ENCODE data around the gene SNX9.
"Not testable (repeated sequence)": the region's sequence is repeated elsewhere in the genome, so short reads cannot be mapped to it uniquely, and the experiment has no call there.

Gene SNX9

DNA sequence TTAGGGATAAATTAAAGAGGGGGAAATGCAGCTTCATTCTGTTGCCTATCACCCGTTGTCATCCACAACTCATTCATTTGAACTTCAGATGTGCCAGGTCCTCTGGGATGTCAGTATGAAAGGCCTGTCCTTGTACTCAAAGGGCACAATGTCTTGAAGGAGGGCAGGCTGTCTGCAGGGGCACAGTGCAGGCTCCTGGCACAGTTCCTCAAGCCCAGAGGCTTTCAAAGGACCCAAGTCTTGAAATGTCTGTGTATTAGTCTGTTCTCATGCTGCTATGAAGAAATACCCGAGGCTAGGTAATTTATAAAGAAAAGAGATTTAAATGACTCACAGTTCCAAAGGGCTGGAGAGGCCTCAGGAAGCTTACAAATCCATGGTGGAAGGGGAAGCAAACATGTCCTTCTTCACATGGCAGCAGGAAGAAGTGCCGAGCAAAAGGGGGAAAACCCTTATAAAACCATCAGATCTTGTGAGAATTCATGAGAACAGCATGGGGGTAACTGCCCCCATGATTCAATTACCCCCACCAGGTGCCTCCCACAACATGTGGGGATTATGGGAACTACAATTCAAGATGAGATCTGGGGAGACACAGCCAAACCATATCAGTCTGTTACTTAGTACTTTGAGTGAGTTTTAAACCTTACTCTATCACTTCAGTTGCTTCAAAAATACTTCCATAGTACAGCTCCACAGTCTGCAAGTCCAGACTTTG is 9.4 kb downstream of the SNX9 start:
- DNase-seq = no peak

GRCh38 chr6:157834549-157834948 is 11.5 kb downstream of the SNX9 start:
- no peak for DNase-seq

- DNase-seq = no peak
Measured at GRCh38 chr6:157838718-157839430, 15.8 kb downstream of the SNX9 start.

DNA sequence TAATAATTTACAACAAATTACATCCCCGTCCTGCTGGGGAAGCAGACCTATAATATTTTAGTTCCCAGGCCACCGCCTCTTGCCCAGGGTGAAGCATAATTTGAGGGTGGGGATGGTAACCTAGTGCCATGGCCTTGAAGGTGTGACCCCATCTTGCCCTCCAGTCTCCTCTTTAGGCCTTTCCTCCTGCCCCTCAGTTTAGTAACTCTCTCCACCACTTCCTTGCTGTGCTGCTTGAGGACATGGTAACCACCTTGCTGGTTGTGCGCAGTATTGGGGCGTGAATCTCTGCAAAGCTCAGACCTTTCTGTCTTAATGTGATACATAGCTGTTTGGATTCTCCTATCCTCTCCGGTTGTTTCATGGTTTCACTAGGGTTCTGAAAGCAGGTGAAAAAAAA is 16.6 kb downstream of the SNX9 start:
- no peak for DNase-seq

GRCh38 chr6:157840261-157840660 is 17.2 kb downstream of the SNX9 start:
- no peak for DNase-seq

- DNase-seq = no peak
Measured at GRCh38 chr6:157840776-157841175, 17.7 kb downstream of the SNX9 start.

- DNase-seq = no peak
Measured at GRCh38 chr6:157841211-157841840, 18.3 kb downstream of the SNX9 start.

- DNase-seq = no peak
Measured at GRCh38 chr6:157842212-157842611, 19.2 kb downstream of the SNX9 start.

DNA sequence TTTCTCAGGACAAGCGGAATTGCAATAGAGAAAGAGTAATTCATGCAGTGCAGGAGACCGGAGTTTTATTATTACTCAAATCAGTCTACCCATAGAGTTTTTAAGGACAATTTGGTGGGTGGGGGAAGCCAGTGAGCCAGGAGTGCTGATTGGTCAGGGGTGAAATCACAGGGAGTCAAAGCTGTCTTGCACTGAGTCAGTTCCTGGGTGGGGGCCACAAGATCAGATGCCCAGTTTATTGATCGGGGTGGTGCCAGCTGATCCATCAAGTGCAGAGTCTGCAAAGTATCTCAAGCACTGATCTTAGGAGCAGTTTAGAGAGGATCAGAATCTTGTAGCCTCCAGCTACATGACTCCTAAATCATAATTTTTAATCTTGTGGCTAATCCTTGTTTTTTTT is 21.1 kb downstream of the SNX9 start:
- not testable (repeated sequence) for DNase-seq

DNA sequence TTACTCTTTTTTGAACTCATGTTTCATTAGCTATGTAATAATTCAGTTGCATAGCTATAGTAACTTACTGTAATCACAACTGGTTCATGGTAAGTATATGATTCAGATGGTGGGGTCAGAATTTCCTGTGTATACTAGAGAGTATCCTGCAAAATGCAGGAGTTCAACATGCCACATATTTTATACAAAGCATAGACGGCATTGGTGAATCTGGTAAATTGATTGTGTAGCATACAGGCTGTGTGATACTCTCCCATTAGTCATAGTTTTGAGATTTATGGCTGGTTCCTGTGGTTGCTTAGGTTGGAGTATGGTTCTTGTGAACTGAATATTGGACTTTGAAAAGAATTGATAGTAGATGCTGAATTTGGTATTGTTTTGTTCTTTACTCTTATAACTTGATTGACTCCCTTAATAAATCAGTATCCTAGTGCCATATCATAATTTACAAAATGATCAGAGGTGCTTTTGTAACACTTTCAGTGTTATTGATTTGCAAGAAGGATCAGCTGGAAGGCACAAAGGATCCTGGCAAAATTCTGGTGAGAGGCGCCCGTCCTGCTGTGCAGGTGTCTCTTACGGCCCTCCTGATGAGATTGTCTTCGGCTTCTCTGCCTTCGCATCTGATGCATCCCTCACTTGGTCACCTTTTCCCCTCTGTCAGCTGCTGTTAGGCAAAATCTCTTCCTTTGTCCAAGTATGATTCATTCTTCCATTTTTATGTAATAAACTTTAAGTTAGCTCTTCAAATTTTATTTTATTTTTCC is 22.6 kb downstream of the SNX9 start:
- DNase-seq = no peak

DNA sequence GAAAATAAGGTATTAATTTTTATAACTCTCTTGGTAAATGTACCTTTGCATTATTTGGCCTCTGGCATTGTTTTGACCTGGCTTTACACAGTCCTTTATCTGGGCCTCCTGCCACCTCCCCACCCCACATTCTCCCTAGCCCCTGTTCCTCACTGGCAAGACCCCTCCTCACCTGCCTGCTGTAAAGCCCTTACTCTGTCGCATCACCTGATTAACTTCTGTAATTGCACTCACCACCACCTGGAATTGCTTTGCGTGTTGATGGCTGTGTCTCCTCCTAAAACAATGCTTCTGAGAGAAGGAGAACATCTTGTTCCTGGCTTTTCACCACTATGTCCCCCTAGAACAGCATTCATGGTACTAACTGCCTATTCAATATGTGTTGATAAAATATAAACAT is 24.8 kb downstream of the SNX9 start:
- DNase-seq = no peak

DNA sequence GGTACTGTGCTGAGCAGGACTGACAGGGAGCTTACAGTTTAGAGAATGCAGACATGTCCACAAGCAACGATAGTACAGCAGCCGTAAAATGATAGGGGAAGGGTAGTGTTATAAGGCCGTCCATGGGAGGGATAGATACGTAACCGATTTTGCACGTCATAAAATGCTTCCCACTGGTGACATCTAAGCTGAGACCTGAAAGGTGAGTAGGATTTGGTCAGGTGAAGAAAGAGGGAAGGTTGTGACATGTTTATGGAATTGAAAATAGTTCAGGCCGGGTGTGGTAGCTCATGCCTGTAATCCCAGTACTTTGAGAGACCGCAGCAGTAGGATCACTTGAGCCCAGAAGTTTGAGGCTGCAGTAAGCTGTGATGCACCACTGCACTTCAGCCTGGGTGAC is 25.6 kb downstream of the SNX9 start:
- DNase-seq = no peak

DNA sequence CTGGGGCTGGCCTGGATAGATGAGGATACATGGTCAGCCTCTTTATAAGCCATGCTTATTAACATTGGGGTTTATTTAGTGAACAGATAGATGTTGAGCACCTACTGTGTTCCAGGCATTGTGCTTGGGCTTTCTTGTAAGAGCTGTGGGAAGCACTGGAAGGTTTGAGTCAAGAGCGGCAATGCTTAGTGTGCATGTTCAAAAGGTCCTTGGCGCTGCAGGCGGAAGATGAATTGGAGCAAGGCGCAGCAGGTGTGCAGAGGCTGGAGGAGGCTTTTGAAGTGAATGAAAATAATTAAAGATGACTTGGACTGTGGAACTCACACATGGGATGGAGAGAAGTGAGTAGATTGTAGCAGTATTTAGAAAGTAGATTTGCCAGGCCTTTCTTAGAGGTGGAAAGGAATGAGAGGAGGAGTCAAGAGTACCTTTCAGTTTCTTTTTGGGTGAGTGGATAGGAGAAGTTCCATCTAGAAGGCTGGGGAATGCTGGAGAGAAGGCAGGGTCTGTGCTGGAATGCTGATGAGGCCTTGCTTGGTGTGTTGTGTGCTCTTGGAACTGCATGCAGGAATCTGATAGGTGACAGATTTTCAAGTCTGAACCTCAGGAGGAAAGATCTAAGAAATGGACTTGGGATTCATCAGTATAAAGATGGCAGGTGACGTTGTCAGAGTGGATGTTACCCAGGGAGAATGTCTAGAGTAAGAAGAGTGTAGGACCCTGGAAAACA is 26.4 kb downstream of the SNX9 start:
- no peak for DNase-seq

DNA sequence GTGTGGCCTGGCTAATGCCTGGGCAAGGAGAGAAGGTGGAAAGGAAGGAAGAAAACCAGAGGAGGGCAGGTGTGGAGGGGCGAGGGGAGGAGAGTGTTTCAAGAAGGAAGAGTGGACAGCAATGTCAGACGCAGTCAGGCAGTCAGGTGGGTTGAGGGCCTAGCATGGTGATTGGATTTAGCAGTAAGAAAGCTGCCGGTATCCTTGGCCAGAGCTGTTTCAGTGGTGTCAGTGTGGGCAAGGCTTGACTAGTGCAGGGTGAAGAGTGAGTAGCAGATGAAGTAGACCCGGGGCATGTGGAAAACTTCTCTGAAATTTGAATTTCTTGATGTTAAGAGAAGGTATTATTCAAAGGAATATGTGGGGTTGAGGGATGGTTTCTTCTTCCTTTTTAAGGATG is 27.0 kb downstream of the SNX9 start:
- no peak for DNase-seq

DNA sequence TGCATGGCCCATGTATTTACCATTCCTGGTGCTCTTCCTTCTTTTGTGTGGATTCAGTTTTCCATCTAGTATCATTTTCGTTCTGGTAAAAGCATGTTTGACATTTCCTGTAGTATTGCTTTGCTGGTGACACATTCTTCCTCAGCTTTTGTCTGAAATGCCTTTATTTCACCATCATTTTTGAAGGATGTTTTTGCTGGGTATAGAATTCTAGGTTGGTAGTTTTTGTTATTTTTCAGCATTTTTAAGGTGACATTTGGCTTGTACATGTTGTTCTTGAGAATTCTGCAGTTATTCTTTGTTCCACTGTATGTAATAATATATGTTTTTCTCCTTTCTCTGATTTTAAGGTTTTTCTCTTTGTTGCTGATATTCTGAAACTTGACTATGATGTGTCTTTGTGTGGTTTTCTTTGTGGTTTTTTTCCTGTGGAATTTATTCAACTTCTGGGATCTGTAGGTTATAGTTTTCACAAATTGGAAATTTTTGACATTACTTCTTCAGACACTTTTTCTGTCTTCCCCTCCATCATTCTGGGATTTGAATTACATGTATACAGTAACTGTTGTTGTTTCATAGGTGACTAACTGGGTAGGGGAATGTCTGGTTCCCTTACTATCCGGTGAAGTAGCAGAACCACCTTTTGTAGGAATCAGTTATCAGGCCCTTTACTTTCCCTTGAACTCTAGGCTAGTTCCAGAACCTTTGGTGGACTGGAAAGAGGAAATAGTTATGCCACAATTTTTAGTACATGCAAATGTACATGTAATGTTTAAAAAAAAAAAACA is 30.2 kb downstream of the SNX9 start:
- no peak for DNase-seq

GRCh38 chr6:157853902-157854502 is 31.0 kb downstream of the SNX9 start:
- DNase-seq = no peak

DNA sequence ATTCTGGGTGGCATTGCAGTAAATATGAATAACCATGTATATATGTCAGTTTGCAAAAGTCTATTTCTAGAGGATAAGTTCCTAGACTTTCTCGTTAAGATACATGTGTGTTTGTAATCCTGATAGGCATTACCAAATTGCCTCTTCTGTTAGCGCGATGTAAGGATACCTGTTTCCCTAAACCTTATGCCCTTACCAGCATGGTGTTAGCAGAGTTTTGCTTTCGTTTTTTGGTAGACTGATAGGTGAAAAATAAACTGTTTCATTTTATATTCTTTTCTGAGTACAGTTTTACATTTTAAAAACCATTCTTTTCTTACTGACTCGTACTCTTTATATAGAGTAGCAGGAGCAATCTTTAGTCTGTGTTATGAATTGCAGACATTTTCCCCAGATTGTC is 32.3 kb downstream of the SNX9 start:
- DNase-seq = no peak

GRCh38 chr6:157855804-157856203 is 32.8 kb downstream of the SNX9 start:
- not testable (repeated sequence) for DNase-seq

- DNase-seq = not testable (repeated sequence)
Measured at GRCh38 chr6:157858664-157859063, 35.6 kb downstream of the SNX9 start.

DNA sequence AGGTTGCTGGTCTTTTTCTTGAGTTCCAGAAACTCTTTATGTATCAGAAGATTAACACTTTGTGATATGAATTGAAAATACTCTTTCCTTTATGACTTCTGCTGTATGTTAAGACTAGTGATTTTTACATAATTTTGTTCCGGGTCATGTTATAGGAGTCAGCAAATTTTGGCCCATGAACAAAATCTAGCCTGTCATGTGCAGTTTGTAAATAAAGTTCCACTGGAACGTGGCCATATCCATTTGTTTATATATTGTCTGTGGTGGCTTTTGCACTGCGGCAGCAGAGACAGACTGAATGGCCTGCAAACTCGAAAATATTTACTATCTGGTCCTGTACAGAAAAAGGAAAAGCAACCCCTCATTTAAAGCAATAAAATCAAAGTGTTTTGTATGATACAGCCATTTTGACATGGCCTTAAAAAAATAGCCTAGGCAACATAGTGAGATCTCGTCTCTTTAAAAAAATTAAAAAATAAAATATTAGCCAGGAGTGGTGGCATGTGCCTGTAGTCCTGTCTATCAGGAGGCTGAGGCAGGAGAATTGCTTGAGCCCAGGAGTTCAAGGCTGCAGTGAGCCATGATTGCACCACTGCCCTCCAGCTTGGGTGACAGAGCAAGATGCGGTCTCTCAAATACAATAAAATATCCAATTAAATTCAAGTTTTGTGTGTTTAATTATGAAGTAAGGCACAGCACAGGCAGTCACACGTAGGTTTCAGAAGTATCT is 36.9 kb downstream of the SNX9 start:
- no peak for DNase-seq

GRCh38 chr6:157860505-157860991 is 37.5 kb downstream of the SNX9 start:
- DNase-seq = no peak

All from NCI-H1105 treated with DMSO at 0.1 percent for 48 hours (cell line).